Dermis blood vessel endothelial cell (primary cell): Measurements from ENCODE around the gene UGT1A7. TPM values are rescaled to one million over a fixed set of nuclear protein-coding genes. Genes with fewer than 3 reads are reported as not detected.
A peak's percentile ranks its signal among the peaks of the same experiment; 100 is the strongest.
"Not testable (repeated sequence)": the region's sequence is repeated elsewhere in the genome, so short reads cannot be mapped to it uniquely, and the experiment has no call there.

ENCODE experiments used
- DNase-seq: peaks from one replicate; pipeline ENCODE4 v3.0.0; 2010
- total RNA-seq: library from RNA; depleted of rRNA; stranded (reverse); fragments of >200 nt; gene quantifications from 2 replicates; pipeline ENCODE4 v1.2.3, GENCODE V29; 2014

Gene UGT1A7
- total RNA-seq, 1 donor from 2014 or later, result not detected

DNA sequence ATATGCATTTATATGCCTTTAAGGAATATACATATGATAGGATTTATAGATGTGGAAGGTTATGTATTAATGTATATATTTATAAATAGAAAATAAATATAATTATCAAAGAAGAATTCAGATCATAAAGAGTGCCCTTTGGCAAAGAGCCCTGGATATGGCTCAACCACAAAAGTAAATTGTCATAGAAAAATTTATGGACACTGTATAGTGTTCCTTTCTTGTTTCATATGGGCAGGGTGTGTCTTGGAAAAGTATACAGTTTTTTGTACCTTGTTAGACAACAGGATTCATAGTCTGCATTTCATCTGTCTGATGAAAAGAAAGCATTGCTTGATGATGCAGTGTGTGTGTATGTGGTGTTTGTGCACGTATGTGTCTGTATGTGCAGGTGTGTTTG is 2.9 kb downstream of the UGT1A7 start:
- no peak for DNase-seq

DNA sequence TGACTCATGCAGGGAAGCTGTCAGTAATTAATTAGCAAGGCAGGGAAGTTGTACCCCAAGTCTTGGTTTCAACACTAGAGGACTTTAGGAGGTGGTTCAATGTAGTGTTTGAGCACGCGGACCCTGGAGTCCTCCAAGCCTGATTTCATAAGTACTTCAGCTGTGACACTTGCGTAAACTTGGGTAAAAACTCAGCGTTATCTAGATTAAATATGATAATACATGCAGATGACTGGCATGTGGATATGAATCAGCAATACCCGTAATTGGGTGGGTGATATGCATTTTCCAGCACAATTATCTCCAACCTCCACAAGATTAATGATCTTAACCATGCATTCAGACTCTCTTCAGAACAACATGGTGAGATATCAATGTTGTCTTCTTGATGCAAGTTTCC is 5.2 kb downstream of the UGT1A7 start:
- no peak for DNase-seq

DNA sequence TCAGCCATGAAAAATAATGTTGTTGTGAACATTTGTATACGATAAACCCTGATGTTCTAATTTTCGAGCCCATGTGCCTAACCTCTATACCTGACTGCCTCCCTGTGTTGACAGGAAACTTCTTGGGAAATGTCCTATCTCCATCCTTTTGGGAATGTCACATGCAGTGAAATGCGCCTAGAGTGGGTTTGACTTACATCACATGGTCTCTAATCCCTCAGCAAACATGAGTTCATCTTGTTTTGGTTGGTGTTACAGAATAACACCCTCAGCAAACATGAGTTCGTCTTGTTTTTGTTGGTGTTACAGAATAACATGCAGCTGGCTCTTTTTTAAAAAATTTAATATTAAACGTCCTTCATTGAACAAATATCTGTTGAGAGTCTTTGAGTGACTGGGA is 6.6 kb downstream of the UGT1A7 start:
- DNase-seq, result no peak

DNA sequence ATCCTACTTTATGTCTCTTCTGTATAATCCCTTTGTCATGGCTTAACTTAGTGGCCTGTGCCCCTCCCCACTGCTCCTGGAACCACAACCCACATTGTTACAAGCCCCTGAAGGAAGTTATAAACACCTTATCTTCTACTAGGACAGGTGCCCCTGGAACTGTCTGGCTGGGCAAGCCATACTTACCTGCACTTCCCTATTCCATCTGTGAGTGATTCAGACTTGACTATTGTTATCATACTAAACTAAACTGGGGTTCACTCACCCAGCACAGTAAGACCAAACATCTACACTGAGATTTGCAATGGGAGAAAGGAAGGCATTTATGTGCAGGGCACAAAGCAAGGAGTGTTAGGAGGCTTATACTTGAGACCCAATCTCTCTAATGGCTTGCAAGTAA is 7.3 kb downstream of the UGT1A7 start:
- no peak for DNase-seq

DNA sequence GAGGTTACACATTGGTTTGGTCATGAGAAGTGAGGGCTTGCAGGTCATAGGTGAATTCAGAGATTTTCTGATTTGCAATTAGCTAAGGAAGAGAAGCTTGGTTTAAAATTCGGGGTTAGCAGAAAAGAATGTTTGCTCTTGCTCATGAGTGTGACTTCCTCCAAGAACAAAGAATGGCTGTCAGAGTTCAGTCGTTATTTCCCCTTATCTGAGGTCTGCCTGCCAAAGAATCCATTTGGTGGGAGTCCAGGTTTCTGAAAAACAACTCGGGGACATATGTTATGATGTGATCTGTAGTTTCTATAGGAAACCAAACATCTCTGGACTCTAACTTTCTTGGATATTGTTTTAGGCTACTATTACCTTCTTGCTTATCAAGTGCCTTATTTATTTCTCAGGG is 7.8 kb downstream of the UGT1A7 start:
- peak; percentile 86 for DNase-seq

DNA sequence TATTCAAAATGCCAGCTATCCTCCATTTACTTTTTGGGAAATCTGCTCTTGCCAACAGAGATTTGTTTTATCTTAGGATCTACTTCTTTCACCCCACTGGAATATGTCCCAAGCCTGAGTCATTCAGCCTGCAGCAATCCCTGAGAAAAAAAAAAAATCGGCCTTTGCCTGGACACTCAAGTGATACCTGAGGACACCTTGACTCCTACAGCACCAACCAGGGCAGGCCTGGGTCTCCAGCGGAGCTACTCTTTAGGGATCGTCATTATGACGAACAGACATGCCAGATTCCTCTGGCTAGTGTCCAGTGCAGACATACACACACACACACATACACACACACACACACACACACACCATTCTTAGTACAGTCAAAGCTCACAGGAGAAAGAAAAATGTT is 8.7 kb downstream of the UGT1A7 start:
- peak; percentile 5 for DNase-seq

DNA sequence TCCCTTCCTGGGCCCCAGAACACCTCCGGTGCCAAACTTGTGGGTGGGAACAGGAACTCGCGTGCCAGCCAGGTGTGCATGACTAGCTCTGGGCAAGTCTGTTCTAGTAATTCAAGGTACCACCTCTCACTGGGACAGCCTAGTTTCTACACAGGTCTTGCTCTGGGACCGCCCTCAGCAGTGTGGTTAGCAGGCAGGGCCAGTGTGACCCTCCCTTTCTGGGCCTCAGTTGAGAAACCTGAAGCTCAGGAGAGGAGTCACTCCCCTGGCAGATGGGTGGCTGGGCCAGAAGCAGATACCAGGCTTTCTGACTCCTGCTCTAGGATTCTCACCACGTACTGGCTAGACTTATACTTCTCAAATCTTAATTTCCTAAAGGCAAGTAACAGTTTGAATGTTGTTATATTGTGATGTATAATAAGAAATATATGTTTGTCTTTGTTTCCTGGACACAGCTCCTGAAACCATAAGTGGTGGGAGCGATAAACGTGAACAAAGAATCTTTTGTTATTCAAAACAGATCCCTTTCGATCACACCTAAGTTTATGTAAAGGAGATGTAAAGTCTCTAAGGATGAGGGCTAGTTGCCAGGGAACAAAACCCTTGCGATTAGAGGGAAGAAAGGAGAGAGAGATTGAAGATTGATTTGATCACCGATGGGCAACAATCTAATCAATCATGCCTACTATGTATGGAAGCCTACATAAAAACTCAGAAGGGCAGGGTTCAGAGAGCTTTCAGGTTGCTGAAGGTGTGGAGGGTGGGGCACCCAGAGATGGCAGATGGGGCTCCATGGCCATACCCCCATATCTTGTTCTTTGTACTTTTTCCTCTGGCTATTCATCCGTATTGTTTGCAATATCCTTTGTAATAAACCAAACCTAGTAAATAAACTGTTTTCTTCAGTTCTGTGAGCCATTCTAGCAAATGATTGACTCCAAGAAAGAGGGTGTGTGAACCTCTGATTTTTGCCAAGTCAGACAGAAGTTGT is 10.0 kb downstream of the UGT1A7 start:
- DNase-seq, result no peak

DNA sequence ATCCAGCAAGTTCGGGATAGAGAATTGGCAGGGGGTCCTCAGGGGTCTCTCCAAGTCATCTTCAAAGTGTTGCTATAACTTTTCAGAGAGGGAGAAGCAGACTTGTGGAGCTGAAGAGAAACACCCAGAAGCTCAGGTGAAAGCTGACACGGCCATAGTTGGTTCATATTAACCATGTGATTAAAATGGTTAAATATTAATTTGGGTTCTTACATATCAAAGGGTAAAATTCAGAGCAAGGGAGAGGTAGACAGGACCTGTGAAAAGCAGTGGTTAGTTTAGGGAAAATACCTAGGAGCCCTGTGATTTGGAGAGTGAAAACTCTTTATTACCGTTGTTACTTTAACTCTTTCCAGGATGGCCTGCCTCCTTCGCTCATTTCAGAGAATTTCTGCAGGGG is 10.9 kb downstream of the UGT1A7 start, which contains the start of gene UGT1A6:
Gene UGT1A6 (plus strand): TSS at position 243 of the 400 bp plus-strand sequence. CDS start 115 bp downstream, at position 358.
- DNase-seq, result no peak

DNA sequence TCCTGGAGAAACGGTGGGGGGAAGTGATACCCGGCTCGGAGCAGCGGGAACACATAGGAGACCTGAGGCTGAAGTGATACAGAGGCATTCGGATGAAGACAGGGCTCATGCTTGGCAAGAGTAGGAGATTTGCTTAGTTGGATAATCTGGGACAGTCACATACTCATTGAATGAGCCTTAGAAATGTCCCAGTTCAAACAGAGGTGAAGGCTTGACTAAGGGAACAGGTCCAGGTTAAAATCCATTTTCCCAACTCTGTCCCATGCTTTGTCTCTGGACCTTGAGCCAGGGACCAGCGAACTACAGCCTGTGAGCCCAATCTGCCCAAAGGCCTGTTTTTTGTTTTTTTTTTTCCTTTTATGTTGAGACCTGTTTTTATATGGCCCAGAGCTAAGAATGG is 12.3 kb downstream of the UGT1A7 start:
- no peak for DNase-seq

DNA sequence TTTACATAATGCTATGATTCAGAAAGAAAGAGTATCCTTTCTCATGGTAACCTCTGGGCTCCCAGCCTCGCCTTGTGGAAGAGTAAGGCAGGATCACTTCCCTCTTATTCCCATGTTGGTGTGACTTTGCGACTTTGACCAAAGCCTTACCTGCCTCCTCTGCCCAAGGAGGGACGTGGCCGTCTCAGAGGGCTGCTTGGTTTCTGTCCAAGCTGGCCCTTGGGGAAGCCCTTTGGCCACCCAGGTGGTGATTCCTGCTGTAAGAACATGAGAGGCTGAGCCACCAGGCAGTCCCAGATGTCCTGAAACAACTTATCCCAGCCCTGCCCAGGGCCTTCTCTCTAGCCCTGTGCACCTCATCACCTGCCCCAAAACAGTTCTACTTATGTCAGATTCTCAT is 17.0 kb downstream of the UGT1A7 start:
- no peak for DNase-seq

DNA sequence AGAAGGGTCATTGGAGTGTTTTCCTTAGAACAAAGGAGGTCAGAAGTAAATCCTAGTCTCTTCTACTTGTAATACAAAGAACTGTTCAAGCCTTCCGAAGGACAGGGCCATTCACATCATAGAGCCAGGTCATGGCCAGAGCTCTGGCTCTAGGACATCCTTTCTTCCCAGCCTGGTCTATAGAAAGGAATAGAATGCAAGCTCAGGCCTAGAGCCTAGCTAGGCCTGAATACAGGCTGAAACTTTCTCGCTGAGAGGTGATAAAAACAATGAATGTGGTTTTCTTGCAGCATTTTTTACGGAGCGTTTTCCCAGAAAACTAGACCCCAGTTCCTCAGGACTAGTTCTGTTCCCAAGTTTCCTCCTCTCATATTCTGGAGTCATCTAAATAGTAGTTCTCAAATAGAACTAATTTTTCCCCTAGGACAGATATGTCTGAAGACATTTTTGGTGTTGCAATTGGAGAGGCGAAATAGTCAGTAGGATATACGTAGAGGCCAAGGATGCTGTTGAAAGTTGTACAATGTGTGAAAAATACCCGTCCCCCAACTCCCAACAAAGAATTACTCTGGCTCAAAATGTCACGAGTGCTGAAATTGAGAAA is 17.8 kb downstream of the UGT1A7 start:
- no peak for DNase-seq

DNA sequence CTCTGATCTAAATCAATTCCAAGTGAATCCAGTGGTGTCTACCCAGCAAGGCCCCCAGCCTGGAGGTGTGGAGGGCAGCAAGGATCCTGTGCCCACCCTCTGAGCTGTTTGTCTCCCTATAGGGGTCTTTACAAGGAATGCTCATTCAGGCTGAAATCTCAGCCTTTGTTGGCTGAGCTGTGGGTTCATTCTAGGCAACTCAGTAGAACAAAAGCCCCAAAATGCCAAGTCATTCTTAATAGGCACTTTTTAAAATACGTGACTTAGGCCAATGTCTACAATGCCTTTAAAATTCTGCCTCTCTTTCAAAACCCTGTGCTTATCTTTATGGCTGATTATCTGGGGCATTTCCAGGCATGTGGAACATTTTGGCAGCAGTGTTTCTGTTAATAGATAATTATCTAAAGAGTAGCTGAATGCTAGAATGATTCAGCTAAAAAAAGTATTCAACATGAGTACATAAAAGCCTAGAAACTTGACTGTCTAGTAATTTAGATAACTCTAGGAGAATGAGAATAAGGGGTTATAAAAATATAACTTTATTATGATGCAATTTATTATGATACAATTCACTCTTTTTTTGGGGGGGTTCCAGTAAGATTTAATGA is 18.4 kb downstream of the UGT1A7 start:
- DNase-seq, result peak; percentile 34

DNA sequence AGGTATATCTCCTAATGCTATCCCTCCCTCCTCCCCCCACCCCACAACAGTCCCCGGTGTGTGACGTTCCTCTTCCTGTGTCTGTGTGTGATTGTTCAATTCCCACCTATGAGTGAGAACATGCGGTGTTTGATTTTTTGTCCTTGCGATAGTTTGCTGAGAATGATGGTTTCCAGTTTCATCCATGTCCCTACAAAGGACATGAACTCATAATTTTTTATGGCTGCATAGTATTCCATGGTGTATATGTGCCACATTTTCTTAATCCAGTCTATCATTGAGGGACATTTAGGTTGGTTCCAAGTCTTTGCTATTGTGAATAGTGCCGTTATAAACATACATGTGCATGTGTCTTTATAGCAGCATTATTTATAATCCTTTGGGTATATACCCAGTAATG is 19.1 kb downstream of the UGT1A7 start:
- DNase-seq, result not testable (repeated sequence)

DNA sequence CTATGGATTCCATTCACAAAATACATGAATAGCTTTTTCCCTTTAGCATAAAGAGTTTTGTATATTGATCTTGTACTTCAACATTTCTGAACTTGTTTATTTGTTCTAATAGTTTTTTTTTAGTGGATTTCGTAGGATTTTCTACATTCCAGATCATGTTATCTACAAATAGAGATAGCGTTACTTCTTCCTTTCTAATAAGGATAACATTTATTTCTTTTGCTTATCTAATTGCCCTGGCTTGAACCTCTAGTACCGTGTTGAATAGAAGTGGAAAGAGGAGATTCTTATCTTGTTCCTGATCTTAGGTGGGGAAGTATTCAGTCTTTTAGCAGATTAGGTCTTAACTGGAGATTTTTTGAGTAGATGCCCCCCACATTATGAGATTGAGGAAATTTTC is 20.5 kb downstream of the UGT1A7 start:
- DNase-seq, result no peak

DNA sequence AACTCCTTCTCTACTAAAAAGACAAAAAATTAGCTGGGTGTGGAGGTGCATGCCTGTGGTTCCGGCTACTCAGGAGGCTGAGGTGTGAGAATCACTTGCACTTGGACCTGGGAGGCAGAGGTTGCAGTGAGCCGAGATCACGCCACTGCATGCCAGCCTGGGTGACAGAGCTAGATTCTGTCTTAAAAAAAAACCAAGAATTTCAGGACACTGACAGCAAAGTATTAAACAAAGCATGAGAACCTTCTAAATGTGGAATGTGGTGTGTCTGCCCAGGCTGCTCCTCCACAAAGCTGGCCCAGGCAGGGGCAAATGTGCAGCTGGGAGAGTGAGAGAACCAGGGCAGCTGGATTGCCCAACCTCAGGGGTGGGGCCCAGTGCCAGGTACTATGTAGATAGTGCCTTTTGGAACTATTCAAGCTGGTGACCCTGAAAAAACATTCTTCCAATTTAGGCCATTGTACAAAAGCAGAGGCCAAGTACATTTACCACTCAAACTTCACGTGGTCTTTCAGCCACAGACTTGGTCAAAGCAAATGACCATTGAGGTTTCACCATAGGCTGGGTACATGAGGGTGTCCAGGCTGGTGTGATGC is 24.3 kb downstream of the UGT1A7 start:
- no peak for DNase-seq

DNA sequence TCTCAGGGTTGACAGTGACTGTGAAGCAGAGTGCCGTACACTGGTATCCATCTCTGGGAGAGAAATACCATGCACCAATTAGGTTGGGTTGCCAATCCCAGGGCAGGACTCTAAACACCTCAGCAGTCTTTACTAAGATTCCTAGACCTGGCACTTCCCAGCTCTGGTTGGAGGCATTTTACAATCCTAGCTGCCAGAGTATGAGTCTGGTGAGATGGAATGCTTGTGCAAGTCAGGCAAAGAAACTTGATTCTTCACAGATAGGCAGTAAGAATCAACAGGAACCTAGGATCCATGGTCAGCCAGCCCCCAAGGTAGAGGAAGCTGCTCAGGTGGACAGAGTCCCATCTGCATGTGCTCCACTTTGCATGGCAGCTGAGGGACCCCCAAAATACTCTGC is 25.0 kb downstream of the UGT1A7 start:
- DNase-seq, result no peak

DNA sequence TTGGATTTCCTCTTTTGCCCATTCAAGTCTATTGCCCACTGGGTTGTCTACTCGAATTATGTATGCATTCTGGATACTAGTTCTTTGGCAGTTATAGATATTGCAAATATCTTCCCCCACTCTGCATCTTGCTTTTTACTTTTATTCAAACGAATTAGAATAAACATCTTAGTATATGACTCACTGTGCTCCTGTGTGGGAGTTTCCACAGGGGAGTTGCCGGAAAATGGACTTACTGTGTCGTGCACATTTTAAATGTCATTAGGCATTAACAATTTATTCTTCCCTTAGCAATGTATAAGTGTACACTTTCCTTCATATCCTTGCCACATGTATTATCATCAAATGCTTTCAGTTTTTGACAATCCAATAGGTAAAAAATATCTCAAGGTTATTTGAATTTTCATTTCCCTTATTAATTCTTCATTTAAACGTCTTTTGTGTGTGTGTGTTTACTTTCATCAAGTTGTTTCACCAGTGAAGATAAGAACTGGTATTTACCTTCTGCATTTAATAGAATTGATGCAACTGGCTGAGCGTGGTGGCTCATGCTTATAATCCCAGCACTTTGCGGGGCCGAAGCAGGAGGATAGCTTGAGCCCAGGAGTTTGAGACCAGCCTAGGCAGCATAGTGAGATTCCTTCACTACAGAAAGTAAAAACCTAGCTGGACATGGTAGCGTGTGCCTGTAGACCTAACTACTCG is 26.4 kb downstream of the UGT1A7 start:
- DNase-seq, result peak; percentile 28

DNA sequence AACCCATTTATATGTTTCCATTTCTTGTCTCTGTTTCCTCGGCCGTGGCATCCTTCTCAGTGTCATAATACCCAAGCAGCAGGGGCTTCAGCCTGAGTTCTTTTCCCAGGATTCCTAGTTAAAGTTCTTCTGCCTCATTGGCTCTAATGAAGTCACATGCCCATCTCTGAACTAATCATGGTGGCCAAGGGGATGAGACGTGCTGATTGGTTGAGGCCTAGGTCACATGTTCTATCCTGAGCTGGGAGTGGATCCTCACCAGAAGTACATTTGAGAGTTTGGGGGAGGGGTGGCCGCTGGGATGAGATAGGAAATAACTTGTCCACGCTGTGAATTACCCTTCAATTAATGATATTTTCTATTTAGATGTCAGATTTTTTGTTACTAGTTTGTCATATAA is 27.2 kb downstream of the UGT1A7 start:
- DNase-seq, result no peak

DNA sequence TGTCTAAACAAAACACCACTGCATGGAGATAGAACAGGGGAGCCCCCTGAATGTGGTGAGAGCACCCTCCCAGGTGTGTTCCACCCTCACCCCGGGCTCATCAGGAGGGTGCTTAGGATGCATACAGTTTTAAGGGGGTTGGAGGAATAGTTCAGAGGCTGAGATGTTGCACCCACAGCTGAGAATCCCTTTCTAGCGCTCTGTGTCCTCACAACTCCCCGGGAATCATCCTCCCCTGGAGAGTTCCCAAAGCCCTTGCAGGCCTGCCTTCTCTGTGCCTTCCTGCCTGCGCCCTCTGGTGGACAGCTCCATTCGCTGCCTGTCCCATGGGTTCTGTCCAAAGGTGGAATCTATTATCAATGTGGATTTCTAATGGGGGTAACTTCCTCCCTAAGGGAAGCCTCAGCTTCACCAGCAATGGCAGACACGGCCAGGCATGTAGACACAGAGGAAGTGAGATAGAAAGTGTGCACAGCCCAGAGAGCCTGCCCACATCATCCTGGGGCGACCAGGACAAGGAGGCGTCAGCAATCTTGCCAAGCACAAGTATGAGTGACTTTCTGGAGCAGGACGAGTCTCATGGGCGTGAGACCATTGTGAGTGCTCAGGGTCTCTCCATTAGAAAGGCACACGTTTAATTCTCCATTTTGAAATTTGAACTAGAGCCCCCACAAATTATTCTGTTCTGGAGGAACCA is 29.8 kb downstream of the UGT1A7 start:
- peak; percentile 84 for DNase-seq

DNA sequence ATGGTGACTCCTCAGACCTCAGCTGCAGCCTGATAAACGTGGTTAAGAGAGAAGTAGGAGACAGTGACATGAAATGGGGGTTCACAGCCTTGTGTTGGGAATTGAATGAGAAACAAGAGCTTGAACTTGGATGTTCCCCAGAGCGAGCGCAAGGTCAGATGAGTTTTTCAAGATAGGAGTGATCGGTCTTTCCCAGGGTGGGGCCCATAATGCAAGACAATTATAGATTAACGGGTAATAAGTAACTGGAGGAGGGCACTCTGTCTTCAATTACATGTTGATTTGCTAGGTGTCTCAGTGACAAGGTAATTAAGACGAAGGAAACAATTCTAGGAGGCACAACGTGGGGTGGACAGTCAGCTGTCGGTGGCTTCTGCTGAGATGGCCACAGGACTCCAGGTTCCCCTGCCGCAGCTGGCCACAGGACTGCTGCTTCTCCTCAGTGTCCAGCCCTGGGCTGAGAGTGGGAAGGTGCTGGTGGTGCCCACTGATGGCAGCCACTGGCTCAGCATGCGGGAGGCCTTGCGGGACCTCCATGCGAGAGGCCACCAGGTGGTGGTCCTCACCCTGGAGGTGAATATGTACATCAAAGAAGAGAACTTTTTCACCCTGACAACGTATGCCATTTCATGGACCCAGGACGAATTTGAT is 31.0 kb downstream of the UGT1A7 start, which contains the start of gene UGT1A5:
Gene UGT1A5 (plus strand): TSS at position 297 of the 651 bp plus-strand sequence. CDS start 85 bp downstream, at position 382.
- no peak for DNase-seq

DNA sequence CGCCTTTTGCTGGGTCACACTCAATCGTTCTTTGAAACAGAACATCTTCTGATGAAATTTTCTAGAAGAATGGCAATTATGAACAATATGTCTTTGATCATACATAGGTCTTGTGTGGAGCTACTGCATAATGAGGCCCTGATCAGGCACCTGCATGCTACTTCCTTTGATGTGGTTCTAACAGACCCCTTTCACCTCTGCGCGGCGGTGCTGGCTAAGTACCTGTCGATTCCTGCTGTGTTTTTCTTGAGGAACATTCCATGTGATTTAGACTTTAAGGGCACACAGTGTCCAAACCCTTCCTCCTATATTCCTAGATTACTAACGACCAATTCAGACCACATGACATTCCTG is 31.5 kb downstream of the UGT1A7 start:
- DNase-seq, result no peak
